CD8-positive, alpha-beta memory T cell (primary cell): ENCODE measurements around the gene COX10. TPM values are rescaled to one million over a fixed set of nuclear protein-coding genes. Genes with fewer than 3 reads are reported as not detected.

Source experiments
- CTCF ChIA-PET: fragments of 350-600 bp; sonication (Branson Sonifier 250); formaldehyde crosslinking; loops from one replicate; lab custom pipeline; 2021; ENCODE audit warnings: antibody characterized with exemption; lab: Charles Lee
- POLR2A ChIA-PET: fragments of 350-600 bp; sonication (Branson Sonifier 250); formaldehyde crosslinking; loops from one replicate; lab custom pipeline; 2021; ENCODE audit warnings: antibody characterized with exemption; lab: Charles Lee
- DNase-seq, 5 donors: peaks; one replicate each; pipeline versions ENCODE4 v3.0.0 to v3.0.0-alpha.2; 2020 to 2022; ENCODE audit warnings: mixed read lengths in 1 of 5
- H3K27ac ChIP-seq: one replicate; pipeline ENCODE4 v1.7.0; 2013; ENCODE audit warnings: low read depth, mild to moderate bottlenecking, low read length, moderate library complexity
- H3K27me3 ChIP-seq: 2 replicates; pipeline ENCODE4 v1.7.0; 2013; ENCODE audit warnings: low read length, mild to moderate bottlenecking; ENCODE audit not compliant: insufficient read depth, poor library complexity, severe bottlenecking
- H3K36me3 ChIP-seq: 2 replicates; pipeline ENCODE4 v1.7.0; 2013; ENCODE audit warnings: mild to moderate bottlenecking, low read length, moderate library complexity; ENCODE audit not compliant: insufficient read depth
- H3K4me1 ChIP-seq: 2 replicates; pipeline ENCODE4 v1.7.0; 2013; ENCODE audit warnings: mild to moderate bottlenecking, low read length, moderate library complexity; ENCODE audit not compliant: insufficient read depth
- H3K4me3 ChIP-seq: 2 replicates; pipeline ENCODE4 v1.7.0; 2013; ENCODE audit warnings: mild to moderate bottlenecking, low read length
- H3K9me3 ChIP-seq: 2 replicates; pipeline ENCODE4 v1.7.0; 2013; ENCODE audit warnings: mild to moderate bottlenecking, low read length
- H3K27ac Mint-ChIP-seq, 8 donors: one replicate each; pipeline ENCODE4 v1.8.0; 2020 to 2021; ENCODE audit warnings: mixed read lengths in 8 of 8, mild to moderate bottlenecking in 6 of 8, inconsistent platforms in 3 of 8, moderate library complexity in 3 of 8
- H3K27me3 Mint-ChIP-seq, 2 donors: one replicate each; pipeline ENCODE4 v1.8.0; 2020 to 2021; ENCODE audit warnings: mixed read lengths in 2 of 2, mild to moderate bottlenecking in 1 of 2, moderate library complexity in 1 of 2
- H3K36me3 Mint-ChIP-seq, 3 donors: one replicate each; pipeline ENCODE4 v1.8.0; 2020 to 2021; ENCODE audit warnings: mixed read lengths in 3 of 3, inconsistent platforms in 1 of 3, mild to moderate bottlenecking in 1 of 3
- H3K4me1 Mint-ChIP-seq, 3 donors: one replicate each; pipeline ENCODE4 v1.8.0; 2020 to 2021; ENCODE audit warnings: mixed read lengths in 3 of 3, inconsistent platforms in 1 of 3, mild to moderate bottlenecking in 1 of 3
- H3K4me3 Mint-ChIP-seq, 7 donors: one replicate each; pipeline ENCODE4 v1.8.0; 2020 to 2021; ENCODE audit warnings: mixed read lengths in 7 of 7, mild to moderate bottlenecking in 6 of 7, moderate library complexity in 4 of 7, inconsistent platforms in 2 of 7
- H3K9me3 Mint-ChIP-seq, 5 donors: one replicate each; pipeline ENCODE4 v1.8.0; 2020 to 2022; ENCODE audit warnings: mixed read lengths in 5 of 5, mild to moderate bottlenecking in 3 of 5, moderate library complexity in 2 of 5, inconsistent platforms in 1 of 5
- polyA plus RNA-seq: library from polyadenylated mRNA; unstranded; fragments of 300-500 nt; fragmentation: Illumina TruSeq; gene quantifications from one replicate; pipeline ENCODE4 v1.2.3, GENCODE V29; 2021
- total RNA-seq, 2 experiments: library from RNA; stranded (reverse); gene quantifications; one replicate each; pipeline ENCODE4 v1.2.3, GENCODE V29; 2021

Gene COX10
- total and polyA plus RNA-seq, 3 experiments from 2014 or later = 19.9 to 30.9 (median 30.4) TPM

DNA sequence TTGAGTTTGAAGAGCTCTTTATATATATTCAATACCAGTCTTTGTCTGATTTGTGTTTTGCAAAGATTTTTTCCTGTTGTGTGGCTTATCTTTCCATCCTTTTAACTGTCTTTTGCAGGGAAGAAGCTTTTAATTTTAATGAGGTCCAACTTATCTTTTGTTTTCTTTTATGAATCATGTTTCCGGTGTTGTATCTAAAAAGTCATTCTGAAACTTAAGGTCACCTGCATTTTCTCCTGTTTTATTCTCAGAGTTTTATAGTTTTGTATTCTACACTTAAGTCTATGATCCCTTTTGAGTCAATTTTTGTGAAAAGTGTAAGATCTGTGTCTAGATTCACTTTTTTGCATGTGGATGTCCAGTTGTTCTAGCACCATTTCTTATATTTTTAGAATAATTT lies 24.6 kb upstream of the COX10 start:
- Mint-ChIP-seq H3K27me3 (no peaks in the 10 kb centered on the region), H3K9me3 (no peaks in the 10 kb centered on the region), H3K36me3 (peaks cover 0 to 6% (median under 1%) of the 10 kb centered on the region in 3 donors), H3K4me3 (no peak overlapping the region), H3K4me1 (peaks cover 8 to 23% (median 8%) of the 10 kb centered on the region in 3 donors), H3K27ac (peak overlapping the region in 2 of 8 donors; percentile 3 to 17)
- Histone ChIP-seq H3K27ac (no peak overlapping the region), H3K4me3 (no peak overlapping the region), H3K36me3 (no peaks in the 10 kb centered on the region), H3K9me3 (no peaks in the 10 kb centered on the region), H3K4me1 (no peaks in the 10 kb centered on the region), H3K27me3 (no peaks in the 10 kb centered on the region)
- CTCF ChIA-PET = interaction anchor here (1.0 kb wide), 1 partner anchor 12 kb away, joined by 3 read pairs; no protein-coding TSS in a partner anchor
- POLR2A ChIA-PET = no interaction called here
- DNase-seq = no peak

DNA sequence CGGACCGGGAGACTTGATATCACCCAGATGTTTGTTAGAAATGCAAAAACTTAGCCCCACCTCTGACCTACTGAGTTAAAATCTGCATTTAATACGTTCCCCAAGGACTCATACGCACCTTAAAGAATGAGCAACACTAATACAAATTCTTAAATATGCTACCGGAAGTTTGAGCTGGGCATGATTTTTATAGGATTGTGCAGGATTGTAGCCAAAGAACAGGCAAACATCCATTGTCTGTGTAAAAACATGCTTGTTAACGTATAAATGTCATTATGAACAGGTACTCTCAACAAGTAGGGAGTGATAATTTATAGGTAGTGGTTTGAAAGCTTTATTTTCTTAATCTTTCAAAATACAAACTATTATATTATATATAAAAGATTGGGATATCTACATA lies 22.3 kb upstream of the COX10 start:
- Mint-ChIP-seq H3K9me3 (no peaks in the 10 kb centered on the region), H3K27ac (no peak overlapping the region)
- DNase-seq = no peak

DNA sequence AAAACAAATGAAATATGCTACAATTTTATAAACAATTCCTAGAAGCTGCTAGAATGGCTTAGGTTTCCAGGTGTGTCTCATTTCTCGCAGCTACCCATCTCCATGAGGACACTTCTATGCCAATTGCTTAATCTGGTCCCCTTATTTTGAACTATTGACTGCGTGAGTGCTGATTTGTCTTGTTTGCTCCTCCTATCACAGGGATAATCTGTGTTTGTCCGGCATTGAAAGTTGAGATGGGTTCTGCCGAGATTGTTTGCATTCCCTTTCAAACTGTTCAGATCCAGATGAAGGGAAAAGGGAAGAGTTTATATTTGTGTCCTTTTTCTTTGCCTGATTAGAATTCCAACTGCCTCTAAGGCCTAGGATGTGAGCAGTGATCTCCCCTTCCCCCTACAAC lies 21.7 kb upstream of the COX10 start:
- CTCF ChIA-PET = interaction anchor here (1.0 kb wide), 1 partner anchor 9 kb away, joined by 3 read pairs; no protein-coding TSS in a partner anchor
- H3K4me1 Mint-ChIP-seq = peaks cover 8 to 23% (median 8%) of the 10 kb centered on the region in 3 donors

More for the DNA sequence above, 22.3 kb upstream of the COX10 start:
- H3K36me3 Mint-ChIP-seq = peaks cover 0 to 11% (median 6%) of the 10 kb centered on the region in 3 donors
- H3K9me3 ChIP-seq = no peaks in the 10 kb centered on the region
- no peak overlapping the region for H3K4me3 Mint-ChIP-seq
- no peaks in the 10 kb centered on the region for H3K27me3 Mint-ChIP-seq
- ChIA-PET CTCF (interaction anchor here (1.0 kb wide), 1 partner anchor 9 kb away, joined by 3 read pairs; no protein-coding TSS in a partner anchor), POLR2A (interaction anchor here (0.6 kb wide), 1 partner anchor 248 kb away, joined by 10 read pairs; no protein-coding TSS in a partner anchor)
- no peaks in the 10 kb centered on the region for H3K27me3 ChIP-seq
- H3K4me1 ChIP-seq = no peaks in the 10 kb centered on the region
- H3K4me1 Mint-ChIP-seq = peaks cover 8 to 23% (median 8%) of the 10 kb centered on the region in 3 donors
- H3K4me3 ChIP-seq = no peak overlapping the region
- no peak overlapping the region for H3K27ac ChIP-seq
- no peaks in the 10 kb centered on the region for H3K36me3 ChIP-seq

DNA sequence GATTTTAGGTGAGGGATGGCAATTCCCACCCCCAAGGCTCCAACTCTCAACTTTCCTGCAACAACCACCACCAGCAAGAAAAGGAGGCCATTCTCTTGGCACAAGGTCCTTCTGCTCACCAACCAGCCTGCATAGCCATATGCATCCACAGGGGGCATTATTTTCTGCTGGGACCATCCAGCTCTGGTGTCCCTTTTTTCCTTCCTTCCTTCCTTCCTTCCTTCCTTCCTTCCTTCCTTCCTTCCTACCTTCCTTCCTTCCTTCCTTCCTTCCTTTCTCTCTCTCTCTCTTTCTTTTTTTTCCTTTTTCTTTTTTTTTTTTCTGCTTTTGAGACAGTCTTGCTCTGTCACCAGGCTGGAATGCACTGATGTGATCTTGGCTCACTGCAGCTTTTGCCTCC lies 21.1 kb upstream of the COX10 start:
- Mint-ChIP-seq H3K4me1 (peaks cover 8 to 27% (median 8%) of the 10 kb centered on the region in 3 donors), H3K4me3 (no peak overlapping the region), H3K27me3 (no peaks in the 10 kb centered on the region), H3K9me3 (no peaks in the 10 kb centered on the region), H3K36me3 (peaks cover 0 to 11% (median 5%) of the 10 kb centered on the region in 3 donors), H3K27ac (no peak overlapping the region)
- no peaks in the 10 kb centered on the region for H3K4me1 ChIP-seq
- no peak overlapping the region for H3K27ac ChIP-seq
- H3K9me3 ChIP-seq = no peaks in the 10 kb centered on the region
- no peak for DNase-seq
- no peak overlapping the region for H3K4me3 ChIP-seq
- no peaks in the 10 kb centered on the region for H3K36me3 ChIP-seq
- POLR2A ChIA-PET = no interaction called here
- H3K27me3 ChIP-seq = no peaks in the 10 kb centered on the region
- CTCF ChIA-PET = interaction anchor here (0.7 to 1.2 kb wide), 2 partner anchors 9 to 11 kb away, joined by 4 read pairs; no protein-coding TSS in a partner anchor

More for the DNA sequence above, 21.7 kb upstream of the COX10 start:
- Histone ChIP-seq H3K4me1 (no peaks in the 10 kb centered on the region), H3K27ac (no peak overlapping the region), H3K27me3 (no peaks in the 10 kb centered on the region), H3K4me3 (no peak overlapping the region), H3K9me3 (no peaks in the 10 kb centered on the region), H3K36me3 (no peaks in the 10 kb centered on the region)
- Mint-ChIP-seq H3K27me3 (no peaks in the 10 kb centered on the region), H3K4me3 (no peak overlapping the region), H3K27ac (no peak overlapping the region), H3K9me3 (no peaks in the 10 kb centered on the region), H3K36me3 (peaks cover 0 to 11% (median 5%) of the 10 kb centered on the region in 3 donors)
- DNase-seq = no peak
- POLR2A ChIA-PET = no interaction called here

DNA sequence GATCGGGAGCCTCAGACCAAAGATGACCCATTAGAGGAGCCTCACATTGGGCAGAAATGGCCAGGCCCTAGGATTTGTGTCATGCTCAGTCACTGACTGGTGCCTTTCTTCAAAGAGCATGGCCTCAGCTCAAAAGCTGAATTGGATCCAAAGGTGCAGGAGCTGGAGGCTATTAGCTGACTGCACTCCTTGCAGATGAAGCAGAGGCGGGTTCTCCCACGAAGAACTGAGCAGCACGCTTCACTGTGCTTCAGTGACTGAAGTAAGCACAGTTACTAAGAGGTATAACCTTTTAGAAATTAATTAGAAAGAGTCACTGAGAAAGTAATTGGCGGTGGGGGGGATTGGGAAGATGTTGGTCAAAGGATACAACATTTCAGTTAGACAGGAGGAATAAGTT lies 18.7 kb upstream of the COX10 start:
- peak overlapping the region in 1 of 8 donors; percentile 19 for H3K27ac Mint-ChIP-seq
- CTCF ChIA-PET = no interaction called here

DNA sequence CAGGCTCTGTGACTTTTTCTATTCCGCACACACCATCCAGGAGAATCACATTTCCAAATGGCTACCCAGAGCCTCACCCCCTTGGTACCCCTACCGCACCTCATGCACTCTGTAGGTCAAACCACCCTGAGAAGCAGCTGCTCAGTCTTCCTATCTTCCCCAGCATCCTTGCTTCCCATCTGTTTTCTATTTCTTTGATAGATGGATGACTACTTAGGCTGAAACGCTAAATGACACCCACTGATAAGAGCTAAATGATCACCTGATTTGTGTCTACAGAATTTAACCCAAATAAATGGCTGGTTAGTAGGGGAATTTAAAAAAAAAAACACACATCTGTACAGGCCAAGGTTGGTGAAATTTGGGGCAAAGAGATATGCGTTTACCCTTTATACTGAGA lies 17.6 kb upstream of the COX10 start:
- Histone ChIP-seq H3K4me1 (no peaks in the 10 kb centered on the region), H3K4me3 (no peak overlapping the region), H3K27me3 (no peaks in the 10 kb centered on the region), H3K9me3 (no peaks in the 10 kb centered on the region), H3K27ac (no peak overlapping the region), H3K36me3 (no peaks in the 10 kb centered on the region)
- ChIA-PET CTCF (no interaction called here), POLR2A (no interaction called here)
- H3K36me3 Mint-ChIP-seq = peaks cover 5 to 16% (median 9%) of the 10 kb centered on the region in 3 donors
- DNase-seq = no peak
- no peak overlapping the region for H3K4me3 Mint-ChIP-seq
- no peak overlapping the region for H3K27ac Mint-ChIP-seq
- peaks cover 0 to 3% (median 0%) of the 10 kb centered on the region in 5 donors for H3K9me3 Mint-ChIP-seq
- peaks cover 0 to 5% (median 0%) of the 10 kb centered on the region in 3 donors for H3K4me1 Mint-ChIP-seq
- H3K27me3 Mint-ChIP-seq = no peaks in the 10 kb centered on the region

More for the DNA sequence above, 18.7 kb upstream of the COX10 start:
- no peaks in the 10 kb centered on the region for H3K4me1 ChIP-seq
- Mint-ChIP-seq H3K36me3 (peaks cover 3 to 12% (median 3%) of the 10 kb centered on the region in 3 donors), H3K27me3 (no peaks in the 10 kb centered on the region), H3K4me3 (no peak overlapping the region), H3K4me1 (peaks cover 0 to 13% (median 0%) of the 10 kb centered on the region in 3 donors), H3K9me3 (peaks cover 0 to 2% (median 0%) of the 10 kb centered on the region in 5 donors)
- H3K4me3 ChIP-seq = no peak overlapping the region
- POLR2A ChIA-PET = no interaction called here
- DNase-seq = no peak
- no peak overlapping the region for H3K27ac ChIP-seq
- H3K9me3 ChIP-seq = no peaks in the 10 kb centered on the region
- H3K36me3 ChIP-seq = no peaks in the 10 kb centered on the region
- H3K27me3 ChIP-seq = no peaks in the 10 kb centered on the region

DNA sequence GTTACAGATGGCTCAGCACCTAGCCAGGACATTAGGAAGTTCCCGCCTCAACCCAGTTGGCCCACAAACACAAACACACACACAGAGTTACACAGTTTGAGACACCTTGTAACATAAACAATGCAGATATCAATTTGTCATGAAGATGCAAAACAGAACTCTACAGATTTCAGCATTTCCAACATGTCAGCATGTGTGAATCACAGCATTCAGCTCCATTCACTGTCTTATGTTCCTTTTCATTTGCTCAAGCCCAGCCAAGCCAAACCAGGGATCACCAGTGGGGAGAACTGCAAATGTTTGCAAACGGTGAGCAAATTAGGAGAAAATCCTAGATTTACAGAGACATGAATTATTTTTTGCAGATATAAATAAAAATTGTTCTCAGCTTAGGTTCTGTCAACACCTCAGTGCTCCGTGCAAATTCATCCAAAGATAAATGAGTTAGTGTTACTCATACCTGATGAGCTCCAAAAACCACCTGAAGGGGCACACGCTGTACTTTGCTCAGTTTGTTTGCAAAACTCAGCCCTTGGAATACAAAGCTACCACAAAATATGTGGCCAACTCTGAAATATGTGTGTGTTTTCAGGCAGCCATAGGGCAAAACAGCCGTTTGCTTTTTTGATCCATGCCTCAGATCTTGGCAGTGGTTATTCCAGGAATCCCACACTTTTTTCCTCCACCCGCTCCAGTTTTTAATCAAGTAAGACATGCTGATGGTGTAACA lies 16.3 kb upstream of the COX10 start:
- CTCF ChIA-PET = no interaction called here
- Histone ChIP-seq H3K36me3 (no peaks in the 10 kb centered on the region), H3K27ac (no peak overlapping the region), H3K4me3 (no peak overlapping the region), H3K4me1 (no peaks in the 10 kb centered on the region), H3K27me3 (no peaks in the 10 kb centered on the region), H3K9me3 (no peaks in the 10 kb centered on the region)
- Mint-ChIP-seq H3K27me3 (no peaks in the 10 kb centered on the region), H3K4me1 (peaks cover 0 to 4% (median 2%) of the 10 kb centered on the region in 3 donors), H3K9me3 (peaks cover 0 to 3% (median 0%) of the 10 kb centered on the region in 5 donors), H3K36me3 (peaks cover 6 to 17% (median 9%) of the 10 kb centered on the region in 3 donors), H3K4me3 (no peak overlapping the region), H3K27ac (peak overlapping the region in 2 of 8 donors; percentile 23 to 55)
- POLR2A ChIA-PET = no interaction called here
- no peak for DNase-seq

DNA sequence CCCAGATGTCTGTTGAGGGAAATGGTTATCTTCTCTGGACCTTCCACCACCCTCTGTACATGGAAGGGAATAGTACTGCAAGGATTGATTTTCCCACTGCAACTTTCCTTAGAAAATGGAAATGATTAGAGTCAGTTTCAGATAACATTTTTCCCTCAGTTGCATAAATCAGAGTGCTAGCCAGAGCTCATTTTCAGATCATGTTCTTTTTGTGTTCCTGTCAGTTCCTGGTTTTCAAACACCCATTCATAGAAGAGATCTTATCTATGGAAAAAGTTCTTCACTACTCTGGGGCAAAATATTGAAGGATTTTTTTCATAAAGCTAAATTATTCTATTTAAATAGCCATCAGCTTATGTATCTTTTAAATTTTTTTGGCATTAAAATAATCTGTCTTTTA lies 11.7 kb upstream of the COX10 start:
- no peaks in the 10 kb centered on the region for H3K9me3 ChIP-seq
- H3K27ac ChIP-seq = no peak overlapping the region
- ChIA-PET POLR2A (no interaction called here), CTCF (interaction anchor here (1.1 kb wide), 1 partner anchor 9 kb away, joined by 4 read pairs; no protein-coding TSS in a partner anchor)
- H3K4me1 ChIP-seq = no peaks in the 10 kb centered on the region
- Mint-ChIP-seq H3K9me3 (peaks cover 0 to 3% (median 0%) of the 10 kb centered on the region in 5 donors), H3K4me3 (no peak overlapping the region), H3K4me1 (peaks cover 0 to 11% (median 9%) of the 10 kb centered on the region in 3 donors), H3K36me3 (peaks cover 8 to 34% (median 9%) of the 10 kb centered on the region in 3 donors), H3K27ac (no peak overlapping the region), H3K27me3 (no peaks in the 10 kb centered on the region)
- no peaks in the 10 kb centered on the region for H3K27me3 ChIP-seq
- no peaks in the 10 kb centered on the region for H3K36me3 ChIP-seq
- DNase-seq = no peak
- no peak overlapping the region for H3K4me3 ChIP-seq
